Erythroblast (primary cell): ENCODE measurements around the gene FCAR.
"Not testable (repeated sequence)": the region's sequence is repeated elsewhere in the genome, so short reads cannot be mapped to it uniquely, and the experiment has no call there.

Source experiments
- GATA1 ChIP-seq: IDR thresholded peaks from 2 replicates; pipeline ENCODE4 v1.6.1; 2011; ENCODE audit warnings: low read depth, mild to moderate bottlenecking, control low read depth, low read length, moderate library complexity
- POLR2A ChIP-seq: IDR thresholded peaks from 2 replicates; pipeline ENCODE4 v1.6.1; 2011; ENCODE audit warnings: mild to moderate bottlenecking, low read length

DNA sequence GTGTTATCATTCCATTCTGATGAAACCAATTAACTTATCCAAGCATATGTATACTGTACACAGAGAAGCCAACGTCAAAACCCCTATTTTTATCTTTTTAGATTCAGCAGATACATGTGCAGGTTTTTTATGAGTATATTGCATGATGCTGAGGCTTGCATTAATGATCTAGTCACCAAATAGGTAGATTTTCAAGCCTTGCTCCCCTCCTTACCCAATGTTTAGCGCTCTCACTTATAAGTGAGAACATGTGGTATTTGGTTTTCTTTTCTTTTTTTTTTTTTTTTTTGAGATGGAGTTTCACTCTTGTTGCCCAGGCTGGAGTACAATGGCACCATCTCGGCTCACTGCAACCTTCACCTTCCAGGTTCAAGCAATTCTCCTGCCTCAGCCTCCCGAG, 30.2 kb downstream of the FCAR start:
- TF ChIP-seq POLR2A, GATA1: not testable (repeated sequence)
